GM12878 (cell line): ENCODE measurements around the gene CYTL1. TPM values are rescaled to one million over a fixed set of nuclear protein-coding genes. Genes with fewer than 3 reads are reported as not detected.

Experiments used
- ATAC-seq: fragments of 200-7000 bp; cut with Tn5 transposase; 3 replicates; pipeline ENCODE4 v1.9.1; 2020; ENCODE audit warnings: mild to moderate bottlenecking, moderate library complexity
- BruUV-seq: library from RNA; stranded (reverse); fragments of 400-500 nt; replicated peaks from 2 replicates; lab custom pipeline; 2021; lab: Mats Ljungman, UMichigan
- CTCF ChIA-PET: fragments of 300-600 bp; sonication (Branson Sonifier 250); formaldehyde crosslinking; extraction: SDS; loops from one replicate; lab custom pipeline; 2021; ENCODE audit warnings: inconsistent platforms; lab: Yijun Ruan, JAX
- POLR2A ChIA-PET: fragments of 350-600 bp; formaldehyde crosslinking; extraction: SDS; loops from one replicate; lab custom pipeline; 2021; ENCODE audit warnings: inconsistent platforms; lab: Charles Lee
- RAD21 ChIA-PET: fragments of 300-600 bp; sonication (Branson Sonifier 250); formaldehyde crosslinking; loops from one replicate; lab custom pipeline; 2023; ENCODE audit warnings: antibody characterized with exemption; ENCODE audit not compliant: unreplicated experiment; lab: Charles Lee
- SMC1A ChIA-PET: fragments of 300-600 bp; sonication (Branson Sonifier 250); formaldehyde crosslinking; loops from one replicate; lab custom pipeline; 2023; ENCODE audit not compliant: unreplicated experiment, uncharacterized antibody; lab: Charles Lee
- DNase-seq: peaks from one replicate; pipeline ENCODE4 v3.0.0-alpha.2; 2011; ENCODE audit warnings: low read depth, low spot score
- FAIRE-seq: peaks from 3 replicates; lab custom pipeline; 2011; peaks lifted over from hg19 to GRCh38; lab: Jason Lieb, UNC
- H2AFZ ChIP-seq: 2 replicates; pipeline ENCODE4 v1.6.0; 2011; ENCODE audit warnings: low read depth, low read length, control low read depth; ENCODE audit not compliant: control insufficient read depth
- H3K27ac ChIP-seq: 2 replicates; pipeline ENCODE4 v1.5.1; 2011; ENCODE audit warnings: control low read depth; ENCODE audit not compliant: control insufficient read depth, insufficient read depth
- H3K27me3 ChIP-seq, 2 experiments: replicated peaks in 1 of 2; 2 replicates each; pipeline versions ENCODE4 v1.6.0 to v1.6.1; 2011; ENCODE audit warnings: low read length in 1 of 2; ENCODE audit not compliant: control insufficient read depth in 2 of 2, insufficient read depth in 2 of 2
- H3K36me3 ChIP-seq, 2 experiments: 2 replicates each; pipeline ENCODE4 v1.5.1; 2011; ENCODE audit warnings: low read length in 1 of 2; ENCODE audit not compliant: control insufficient read depth in 2 of 2, insufficient read depth in 2 of 2
- H3K4me1 ChIP-seq: 2 replicates; pipeline ENCODE4 v1.6.1; 2011; ENCODE audit warnings: mild to moderate bottlenecking, low read length, moderate library complexity, mixed read lengths; ENCODE audit not compliant: control insufficient read depth, insufficient read depth
- H3K4me2 ChIP-seq: 2 replicates; pipeline ENCODE4 v1.6.0; 2011; ENCODE audit warnings: control low read depth; ENCODE audit not compliant: control insufficient read depth, insufficient read depth
- H3K4me3 ChIP-seq: fragments of 200-600 bp; sonication (generic); 2 replicates; pipeline ENCODE4 v1.5.1; 2016
- H3K79me2 ChIP-seq: 2 replicates; pipeline ENCODE4 v1.6.0; 2011; ENCODE audit warnings: low read length; ENCODE audit not compliant: control insufficient read depth, insufficient read depth
- H3K9ac ChIP-seq: 2 replicates; pipeline ENCODE4 v1.8.0; 2011; ENCODE audit warnings: low read length, control low read depth, mixed read lengths; ENCODE audit not compliant: control insufficient read depth, insufficient read depth
- H3K9me3 ChIP-seq: replicated peaks from 3 replicates; pipeline ENCODE4 v1.5.1; 2011; ENCODE audit warnings: mild to moderate bottlenecking, low read length; ENCODE audit not compliant: control insufficient read depth, insufficient read depth
- H4K20me1 ChIP-seq: 2 replicates; pipeline ENCODE4 v1.6.0; 2011; ENCODE audit not compliant: control insufficient read depth, insufficient read depth
- ATF7 ChIP-seq: fragments of 450-650 bp; IDR thresholded peaks from 2 replicates; pipeline ENCODE4 v1.6.1; 2016; ENCODE audit warnings: low read depth, mild to moderate bottlenecking
- BACH1 ChIP-seq: fragments of 450-650 bp; IDR thresholded peaks from 2 replicates; pipeline ENCODE4 v1.6.1; 2017; ENCODE audit warnings: mild to moderate bottlenecking, borderline replicate concordance
- CHD1 ChIP-seq: IDR thresholded peaks from 2 replicates; pipeline ENCODE4 v1.6.1; 2012; ENCODE audit warnings: low read depth, low read length, improper control_type of control experiment
- IKZF2 ChIP-seq, 2 experiments: fragments of 450-650 bp; IDR thresholded peaks; 2 replicates each; pipeline ENCODE4 v1.6.1; 2017; ENCODE audit warnings: mild to moderate bottlenecking in 2 of 2, moderate library complexity in 2 of 2
- KAT2A ChIP-seq: conservative IDR thresholded peaks from 2 replicates; pipeline ENCODE4 v1.6.1; 2011; ENCODE audit warnings: low read depth, low read length; ENCODE audit not compliant: control insufficient read depth
- KDM1A ChIP-seq: fragments of 200-600 bp; sonication (generic); IDR thresholded peaks from 2 replicates; pipeline ENCODE4 v1.6.1; 2016; ENCODE audit warnings: borderline replicate concordance
- MEF2B ChIP-seq: fragments of 450-650 bp; IDR thresholded peaks from 2 replicates; pipeline ENCODE4 v1.6.1; 2018; ENCODE audit warnings: mild to moderate bottlenecking, moderate library complexity; ENCODE audit not compliant: partially characterized antibody, poor library complexity, severe bottlenecking
- MYC ChIP-seq: IDR thresholded peaks from 2 replicates; pipeline ENCODE4 v1.6.1; 2011; ENCODE audit warnings: mild to moderate bottlenecking, low read length, moderate library complexity, inconsistent platforms; ENCODE audit not compliant: insufficient read depth, insufficient replicate concordance, insufficient read length, severe bottlenecking
- NR2C1 ChIP-seq: fragments of 450-650 bp; IDR thresholded peaks from 2 replicates; pipeline ENCODE4 v1.6.1; 2017; ENCODE audit warnings: antibody characterized with exemption, mild to moderate bottlenecking, moderate library complexity
- PML ChIP-seq: IDR thresholded peaks from 2 replicates; pipeline ENCODE4 v1.6.1; 2012; ENCODE audit warnings: low read length, inconsistent platforms
- POLR2AphosphoS2 ChIP-seq: IDR thresholded peaks from 2 replicates; pipeline ENCODE4 v1.6.1; 2011; ENCODE audit warnings: low read depth, mild to moderate bottlenecking, low read length, improper control_type of control experiment, moderate library complexity
- STAT3 ChIP-seq: IDR thresholded peaks from 2 replicates; pipeline ENCODE4 v1.6.1; 2011; ENCODE audit warnings: low read depth, low read length, improper control_type of control experiment
- TARDBP ChIP-seq: IDR thresholded peaks from 2 replicates; pipeline ENCODE4 v1.6.1; 2016; ENCODE audit warnings: borderline replicate concordance
- WGBS: methylation state at CpG from one replicate; pipeline ENCODE4 v1.1.6; 2016; ENCODE audit warnings: low lambda C conversion rate; ENCODE audit not compliant: insufficient replicate concordance, insufficient coverage; ENCODE audit errors: missing lambda C conversion rate; 5-methylcytosine and 5-hydroxymethylcytosine counted together
- in situ Hi-C: fragments of 300-500 bp; cut with MboI; formaldehyde crosslinking; loops from 9 replicates; pipeline ENCODE4 v1.14.3; 2018; ENCODE audit warnings: mixed read lengths
- intact Hi-C: fragments of 100-400 bp; cut with micrococcal nuclease; formaldehyde crosslinking; loops from one replicate; pipeline ENCODE4 v1.14.2; 2022; ENCODE audit not compliant: unreplicated experiment
- polyA plus RNA-seq, 11 experiments: library from polyadenylated mRNA; depleted of rRNA in 4 of 11; unstranded in 6 of 11; stranded (reverse) in 5 of 11; fragments of >200 nt; fragmentation: Nextera tagmentation in 4 of 11; fragmentation: Illumina TruSeq in 1 of 11; extraction: Ambion mirVana in 4 of 11; extraction: Trizol in 1 of 11; gene quantifications; 1 replicate in 1 of 11; 2 replicates in 10 of 11; pipeline versions ENCODE4 v1.2.1 to v1.2.3, GENCODE V29; 2011 to 2016; ENCODE audit warnings: inconsistent platforms in 2 of 11, missing spikeins in 2 of 11, low read depth in 1 of 11
- total RNA-seq, 4 experiments: library from RNA; depleted of rRNA in 3 of 4; stranded (reverse); fragments of >200 nt in 3 of 4; fragmentation: Illumina TruSeq in 1 of 4; extraction: Trizol in 1 of 4; gene quantifications; 2 replicates each; pipeline versions ENCODE4 v1.2.1 to v1.2.3, GENCODE V29; 2013 to 2021
- TF ChIP-seq, protein P1 (sequence below): fragments of 450-650 bp; IDR thresholded peaks from 2 replicates; pipeline ENCODE4 v1.6.1; 2016; ENCODE audit warnings: mild to moderate bottlenecking
- TF ChIP-seq, protein P2 (sequence below): IDR thresholded peaks from 2 replicates; pipeline ENCODE4 v1.6.1; 2012; ENCODE audit warnings: low read depth, low read length, improper control_type of control experiment
- TF ChIP-seq, protein P3 (sequence below): fragments of 450-650 bp; IDR thresholded peaks from 2 replicates; pipeline ENCODE4 v1.6.1; 2017; ENCODE audit warnings: borderline replicate concordance
- TF ChIP-seq, protein P4 (sequence below): fragments of 450-650 bp; formaldehyde crosslinking; IDR thresholded peaks from 2 replicates; pipeline ENCODE4 v1.4.0; 2020; ENCODE audit warnings: mild to moderate bottlenecking, moderate library complexity
- TF ChIP-seq, protein P5 (sequence below): fragments of 450-650 bp; IDR thresholded peaks from 2 replicates; pipeline ENCODE4 v1.6.1; 2016; ENCODE audit warnings: mild to moderate bottlenecking

Gene CYTL1
- total and polyA plus RNA-seq, 10 of the 15 experiments (the other 5 are each of a cell fraction or from before 2014, with no cell fraction given) = not detected

DNA sequence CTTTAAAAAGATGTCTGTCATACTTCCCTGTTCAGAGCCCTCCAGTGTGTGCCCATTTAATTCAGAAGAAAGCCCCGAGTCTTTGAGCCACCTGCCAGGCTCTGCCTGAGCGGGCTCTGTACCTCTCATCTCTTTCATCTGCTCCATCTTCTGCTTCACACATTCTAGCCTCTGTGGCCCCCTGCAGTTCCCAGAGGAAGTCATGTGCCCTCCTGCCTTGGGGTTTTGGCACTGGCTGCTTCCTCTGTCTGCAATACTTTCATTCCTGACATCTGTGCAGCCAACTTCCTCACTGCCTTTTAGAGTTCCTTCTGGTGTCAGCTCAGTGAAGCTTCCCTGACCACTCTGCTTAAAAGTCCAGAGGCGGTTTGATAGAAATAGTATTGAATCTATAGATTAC lies 25.8 kb upstream of the CYTL1 start (continued):
- TF ChIP-seq MEF2B = no peak
- TF ChIP-seq, protein P1, sequence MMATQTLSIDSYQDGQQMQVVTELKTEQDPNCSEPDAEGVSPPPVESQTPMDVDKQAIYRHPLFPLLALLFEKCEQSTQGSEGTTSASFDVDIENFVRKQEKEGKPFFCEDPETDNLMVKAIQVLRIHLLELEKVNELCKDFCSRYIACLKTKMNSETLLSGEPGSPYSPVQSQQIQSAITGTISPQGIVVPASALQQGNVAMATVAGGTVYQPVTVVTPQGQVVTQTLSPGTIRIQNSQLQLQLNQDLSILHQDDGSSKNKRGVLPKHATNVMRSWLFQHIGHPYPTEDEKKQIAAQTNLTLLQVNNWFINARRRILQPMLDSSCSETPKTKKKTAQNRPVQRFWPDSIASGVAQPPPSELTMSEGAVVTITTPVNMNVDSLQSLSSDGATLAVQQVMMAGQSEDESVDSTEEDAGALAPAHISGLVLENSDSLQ = no peak
- no peak for TF ChIP-seq NR2C1
- TF ChIP-seq CHD1 = no peak
- TF ChIP-seq KAT2A = no peak
- TF ChIP-seq, protein P2, sequence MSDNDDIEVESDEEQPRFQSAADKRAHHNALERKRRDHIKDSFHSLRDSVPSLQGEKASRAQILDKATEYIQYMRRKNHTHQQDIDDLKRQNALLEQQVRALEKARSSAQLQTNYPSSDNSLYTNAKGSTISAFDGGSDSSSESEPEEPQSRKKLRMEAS = no peak

DNA sequence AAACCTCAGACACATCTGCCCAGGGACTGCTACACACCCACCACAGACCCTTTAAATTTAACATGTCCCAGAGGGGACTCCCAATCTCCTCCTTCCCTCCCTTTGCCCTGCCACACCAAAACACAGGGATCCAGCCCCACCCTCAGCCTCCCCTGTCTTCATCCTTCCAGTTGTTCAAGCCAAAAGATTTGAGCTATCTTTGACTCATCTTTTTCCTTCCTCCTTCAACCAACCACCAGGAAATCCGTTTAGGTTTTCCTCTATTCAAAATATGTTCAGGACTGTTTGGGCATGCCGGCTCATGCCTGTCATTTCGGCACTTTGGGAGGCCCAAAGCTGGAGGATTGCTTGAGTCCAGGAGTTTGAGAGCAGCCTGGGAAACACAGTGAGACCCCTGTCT lies 25.1 kb upstream of the CYTL1 start:
- ChIA-PET CTCF (no interaction called here), RAD21 (no interaction called here), SMC1A (no interaction called here), POLR2A (no interaction called here)
- WGBS = 2% methylated on average over 3 of the region's 3 CpGs
- Histone ChIP-seq H3K27ac (no peak overlapping the region), H3K36me3 (no peaks in the 10 kb centered on the region), H3K4me1 (no peaks in the 10 kb centered on the region), H3K9me3 (no peaks in the 10 kb centered on the region; the same call in 2 of the 3 replicates), H3K27me3 (no peaks in the 10 kb centered on the region), H3K4me3 (no peak overlapping the region), H4K20me1 (no peaks in the 10 kb centered on the region), H2AFZ (no peak overlapping the region), H3K9ac (no peak overlapping the region), H3K79me2 (no peaks in the 10 kb centered on the region), H3K4me2 (no peak overlapping the region)
- in situ Hi-C loops = no loop called here
- intact Hi-C loops = no loop called here
- ATAC-seq = no peak
- no peak for FAIRE-seq
- DNase-seq = no peak
- no TSS peak for BruUV-seq
- no peak for TF ChIP-seq PML
- TF ChIP-seq MYC = no peak
- TF ChIP-seq, protein P3, sequence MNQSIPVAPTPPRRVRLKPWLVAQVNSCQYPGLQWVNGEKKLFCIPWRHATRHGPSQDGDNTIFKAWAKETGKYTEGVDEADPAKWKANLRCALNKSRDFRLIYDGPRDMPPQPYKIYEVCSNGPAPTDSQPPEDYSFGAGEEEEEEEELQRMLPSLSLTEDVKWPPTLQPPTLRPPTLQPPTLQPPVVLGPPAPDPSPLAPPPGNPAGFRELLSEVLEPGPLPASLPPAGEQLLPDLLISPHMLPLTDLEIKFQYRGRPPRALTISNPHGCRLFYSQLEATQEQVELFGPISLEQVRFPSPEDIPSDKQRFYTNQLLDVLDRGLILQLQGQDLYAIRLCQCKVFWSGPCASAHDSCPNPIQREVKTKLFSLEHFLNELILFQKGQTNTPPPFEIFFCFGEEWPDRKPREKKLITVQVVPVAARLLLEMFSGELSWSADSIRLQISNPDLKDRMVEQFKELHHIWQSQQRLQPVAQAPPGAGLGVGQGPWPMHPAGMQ = no peak
- TF ChIP-seq POLR2AphosphoS2 = no peak
- no peak for TF ChIP-seq TARDBP
- TF ChIP-seq, protein P4, sequence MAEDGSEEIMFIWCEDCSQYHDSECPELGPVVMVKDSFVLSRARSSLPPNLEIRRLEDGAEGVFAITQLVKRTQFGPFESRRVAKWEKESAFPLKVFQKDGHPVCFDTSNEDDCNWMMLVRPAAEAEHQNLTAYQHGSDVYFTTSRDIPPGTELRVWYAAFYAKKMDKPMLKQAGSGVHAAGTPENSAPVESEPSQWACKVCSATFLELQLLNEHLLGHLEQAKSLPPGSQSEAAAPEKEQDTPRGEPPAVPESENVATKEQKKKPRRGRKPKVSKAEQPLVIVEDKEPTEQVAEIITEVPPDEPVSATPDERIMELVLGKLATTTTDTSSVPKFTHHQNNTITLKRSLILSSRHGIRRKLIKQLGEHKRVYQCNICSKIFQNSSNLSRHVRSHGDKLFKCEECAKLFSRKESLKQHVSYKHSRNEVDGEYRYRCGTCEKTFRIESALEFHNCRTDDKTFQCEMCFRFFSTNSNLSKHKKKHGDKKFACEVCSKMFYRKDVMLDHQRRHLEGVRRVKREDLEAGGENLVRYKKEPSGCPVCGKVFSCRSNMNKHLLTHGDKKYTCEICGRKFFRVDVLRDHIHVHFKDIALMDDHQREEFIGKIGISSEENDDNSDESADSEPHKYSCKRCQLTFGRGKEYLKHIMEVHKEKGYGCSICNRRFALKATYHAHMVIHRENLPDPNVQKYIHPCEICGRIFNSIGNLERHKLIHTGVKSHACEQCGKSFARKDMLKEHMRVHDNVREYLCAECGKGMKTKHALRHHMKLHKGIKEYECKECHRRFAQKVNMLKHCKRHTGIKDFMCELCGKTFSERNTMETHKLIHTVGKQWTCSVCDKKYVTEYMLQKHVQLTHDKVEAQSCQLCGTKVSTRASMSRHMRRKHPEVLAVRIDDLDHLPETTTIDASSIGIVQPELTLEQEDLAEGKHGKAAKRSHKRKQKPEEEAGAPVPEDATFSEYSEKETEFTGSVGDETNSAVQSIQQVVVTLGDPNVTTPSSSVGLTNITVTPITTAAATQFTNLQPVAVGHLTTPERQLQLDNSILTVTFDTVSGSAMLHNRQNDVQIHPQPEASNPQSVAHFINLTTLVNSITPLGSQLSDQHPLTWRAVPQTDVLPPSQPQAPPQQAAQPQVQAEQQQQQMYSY = no peak
- TF ChIP-seq, protein P5, sequence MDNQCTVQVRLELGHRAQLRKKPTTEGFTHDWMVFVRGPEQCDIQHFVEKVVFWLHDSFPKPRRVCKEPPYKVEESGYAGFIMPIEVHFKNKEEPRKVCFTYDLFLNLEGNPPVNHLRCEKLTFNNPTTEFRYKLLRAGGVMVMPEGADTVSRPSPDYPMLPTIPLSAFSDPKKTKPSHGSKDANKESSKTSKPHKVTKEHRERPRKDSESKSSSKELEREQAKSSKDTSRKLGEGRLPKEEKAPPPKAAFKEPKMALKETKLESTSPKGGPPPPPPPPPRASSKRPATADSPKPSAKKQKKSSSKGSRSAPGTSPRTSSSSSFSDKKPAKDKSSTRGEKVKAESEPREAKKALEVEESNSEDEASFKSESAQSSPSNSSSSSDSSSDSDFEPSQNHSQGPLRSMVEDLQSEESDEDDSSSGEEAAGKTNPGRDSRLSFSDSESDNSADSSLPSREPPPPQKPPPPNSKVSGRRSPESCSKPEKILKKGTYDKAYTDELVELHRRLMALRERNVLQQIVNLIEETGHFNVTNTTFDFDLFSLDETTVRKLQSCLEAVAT = no peak
- no peak for TF ChIP-seq BACH1
- TF ChIP-seq ATF7 = no peak
- TF ChIP-seq KDM1A = no peak
- TF ChIP-seq IKZF2 (IDR thresholded peaks at IDR 0.05) = no peak
- TF ChIP-seq STAT3 = no peak
